SK-N-SH (cell line): ENCODE results near the gene SPTBN1.

Experiments
- ELF1 ChIP-seq: IDR thresholded peaks from 2 replicates; pipeline ENCODE4 v1.4.0; 2012
- EP300 ChIP-seq, 2 experiments: IDR thresholded peaks; 2 replicates each; pipeline versions ENCODE4 v1.4.0 to v1.6.1; 2012; ENCODE audit warnings: borderline replicate concordance in 1 of 2, low read depth in 1 of 2, low read length in 1 of 2
- EZH2phosphoT487 ChIP-seq: fragments of 200-600 bp; sonication (generic); IDR thresholded peaks from 2 replicates; pipeline ENCODE4 v1.6.1; 2017; ENCODE audit warnings: low read depth, mixed run types, mild to moderate bottlenecking, antibody characterized with exemption, moderate library complexity, borderline replicate concordance
- FOXM1 ChIP-seq: IDR thresholded peaks from 2 replicates; pipeline ENCODE4 v1.4.0; 2012; ENCODE audit warnings: low read depth, mild to moderate bottlenecking
- POLR2AphosphoS5 ChIP-seq: IDR thresholded peaks from 2 replicates; pipeline ENCODE4 v1.6.1; 2012; ENCODE audit warnings: low read depth, low read length
- RAD21 ChIP-seq: IDR thresholded peaks from 2 replicates; pipeline ENCODE4 v1.6.1; 2012; ENCODE audit warnings: mild to moderate bottlenecking, low read length
- YY1 ChIP-seq: IDR thresholded peaks from 2 replicates; pipeline ENCODE4 v1.4.0; 2012; ENCODE audit warnings: low read depth, mild to moderate bottlenecking
- TF ChIP-seq, protein P1 (sequence below): fragments of 200-600 bp; sonication (generic); IDR thresholded peaks from 2 replicates; pipeline ENCODE4 v1.6.1; 2017; ENCODE audit warnings: antibody characterized with exemption, mild to moderate bottlenecking, moderate library complexity
- TF ChIP-seq, protein P2 (sequence below): IDR thresholded peaks from 2 replicates; pipeline ENCODE4 v1.6.1; 2012; ENCODE audit warnings: mild to moderate bottlenecking, low read depth, low read length, moderate library complexity

DNA sequence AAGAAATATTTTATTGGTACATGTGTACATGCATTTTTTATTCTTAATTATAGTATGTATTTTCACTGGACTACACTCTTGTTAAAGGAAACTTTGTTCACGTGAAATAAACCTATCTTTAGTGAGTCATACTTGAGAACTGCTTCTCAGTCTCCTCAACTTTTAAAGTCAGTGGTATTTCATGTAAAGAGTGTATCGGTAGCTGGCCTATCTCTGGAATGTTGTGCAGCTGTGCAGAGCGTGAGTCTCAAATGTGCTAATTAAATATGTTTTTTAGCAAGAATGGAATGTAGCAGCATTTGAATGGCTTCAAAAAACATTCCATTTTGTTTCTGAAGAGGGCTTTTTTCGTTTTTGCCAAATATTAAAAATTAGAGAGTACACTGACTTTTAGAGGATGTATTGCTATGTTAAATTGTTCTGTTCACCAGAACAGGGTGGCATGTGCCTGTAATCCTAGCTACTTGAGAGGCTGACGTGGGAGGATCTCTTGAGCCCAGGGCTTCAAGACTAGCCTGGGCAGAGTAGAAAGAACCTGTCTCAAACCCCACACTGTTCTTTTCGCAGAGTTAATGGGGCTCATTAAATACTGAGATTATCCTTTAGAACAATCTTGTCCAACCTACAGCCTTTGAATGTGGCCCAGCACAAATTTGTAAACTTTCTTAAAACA lies 14.3 kb downstream of the SPTBN1 start:
- TF ChIP-seq, protein P1, sequence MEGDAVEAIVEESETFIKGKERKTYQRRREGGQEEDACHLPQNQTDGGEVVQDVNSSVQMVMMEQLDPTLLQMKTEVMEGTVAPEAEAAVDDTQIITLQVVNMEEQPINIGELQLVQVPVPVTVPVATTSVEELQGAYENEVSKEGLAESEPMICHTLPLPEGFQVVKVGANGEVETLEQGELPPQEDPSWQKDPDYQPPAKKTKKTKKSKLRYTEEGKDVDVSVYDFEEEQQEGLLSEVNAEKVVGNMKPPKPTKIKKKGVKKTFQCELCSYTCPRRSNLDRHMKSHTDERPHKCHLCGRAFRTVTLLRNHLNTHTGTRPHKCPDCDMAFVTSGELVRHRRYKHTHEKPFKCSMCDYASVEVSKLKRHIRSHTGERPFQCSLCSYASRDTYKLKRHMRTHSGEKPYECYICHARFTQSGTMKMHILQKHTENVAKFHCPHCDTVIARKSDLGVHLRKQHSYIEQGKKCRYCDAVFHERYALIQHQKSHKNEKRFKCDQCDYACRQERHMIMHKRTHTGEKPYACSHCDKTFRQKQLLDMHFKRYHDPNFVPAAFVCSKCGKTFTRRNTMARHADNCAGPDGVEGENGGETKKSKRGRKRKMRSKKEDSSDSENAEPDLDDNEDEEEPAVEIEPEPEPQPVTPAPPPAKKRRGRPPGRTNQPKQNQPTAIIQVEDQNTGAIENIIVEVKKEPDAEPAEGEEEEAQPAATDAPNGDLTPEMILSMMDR = no peak
- TF ChIP-seq EZH2phosphoT487 (no peak), FOXM1 (no peak), ELF1 (no peak), RAD21 (no peak), YY1 (no peak), POLR2AphosphoS5 (no peak), EP300 (IDR thresholded peaks at IDR 0.05; ENCODE audit: borderline replicate concordance in 1 of 2, low read depth in 1 of 2, low read length in 1 of 2) (no peak)
- TF ChIP-seq, protein P2, sequence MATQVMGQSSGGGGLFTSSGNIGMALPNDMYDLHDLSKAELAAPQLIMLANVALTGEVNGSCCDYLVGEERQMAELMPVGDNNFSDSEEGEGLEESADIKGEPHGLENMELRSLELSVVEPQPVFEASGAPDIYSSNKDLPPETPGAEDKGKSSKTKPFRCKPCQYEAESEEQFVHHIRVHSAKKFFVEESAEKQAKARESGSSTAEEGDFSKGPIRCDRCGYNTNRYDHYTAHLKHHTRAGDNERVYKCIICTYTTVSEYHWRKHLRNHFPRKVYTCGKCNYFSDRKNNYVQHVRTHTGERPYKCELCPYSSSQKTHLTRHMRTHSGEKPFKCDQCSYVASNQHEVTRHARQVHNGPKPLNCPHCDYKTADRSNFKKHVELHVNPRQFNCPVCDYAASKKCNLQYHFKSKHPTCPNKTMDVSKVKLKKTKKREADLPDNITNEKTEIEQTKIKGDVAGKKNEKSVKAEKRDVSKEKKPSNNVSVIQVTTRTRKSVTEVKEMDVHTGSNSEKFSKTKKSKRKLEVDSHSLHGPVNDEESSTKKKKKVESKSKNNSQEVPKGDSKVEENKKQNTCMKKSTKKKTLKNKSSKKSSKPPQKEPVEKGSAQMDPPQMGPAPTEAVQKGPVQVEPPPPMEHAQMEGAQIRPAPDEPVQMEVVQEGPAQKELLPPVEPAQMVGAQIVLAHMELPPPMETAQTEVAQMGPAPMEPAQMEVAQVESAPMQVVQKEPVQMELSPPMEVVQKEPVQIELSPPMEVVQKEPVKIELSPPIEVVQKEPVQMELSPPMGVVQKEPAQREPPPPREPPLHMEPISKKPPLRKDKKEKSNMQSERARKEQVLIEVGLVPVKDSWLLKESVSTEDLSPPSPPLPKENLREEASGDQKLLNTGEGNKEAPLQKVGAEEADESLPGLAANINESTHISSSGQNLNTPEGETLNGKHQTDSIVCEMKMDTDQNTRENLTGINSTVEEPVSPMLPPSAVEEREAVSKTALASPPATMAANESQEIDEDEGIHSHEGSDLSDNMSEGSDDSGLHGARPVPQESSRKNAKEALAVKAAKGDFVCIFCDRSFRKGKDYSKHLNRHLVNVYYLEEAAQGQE = no peak
